Measurements from ENCODE around the gene KLF18.
"Not testable (repeated sequence)": the region's sequence is repeated elsewhere in the genome, so short reads cannot be mapped to it uniquely, and the experiment has no call there.

The KLF18 gene

DNA sequence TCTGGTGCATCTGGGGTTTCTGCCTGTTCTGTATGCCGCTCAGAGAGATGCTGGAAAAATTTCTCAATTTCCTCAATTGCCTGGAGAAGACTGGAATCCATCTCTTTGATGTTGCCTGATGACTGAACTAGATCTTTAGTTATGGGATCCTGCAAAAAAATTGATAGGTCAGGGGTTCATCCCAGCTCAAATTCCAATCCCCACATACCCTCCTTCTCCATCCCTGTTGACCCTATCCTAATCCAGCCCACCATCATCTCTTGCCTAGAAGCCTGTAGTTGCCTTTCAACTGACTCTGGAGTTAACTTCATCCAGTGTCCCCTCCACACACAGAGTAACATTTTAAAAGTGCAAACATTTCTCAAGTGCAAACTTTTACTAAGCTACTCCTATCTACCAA lies at the start of gene KLF18:
Gene KLF18 (minus strand): TSS at position 101 of the 400 bp plus-strand sequence. CDS start 0 bp downstream, at position 101.
- in situ Hi-C loops (cut with HindIII; ENCODE audit: low sequenced_read_pairs), result no loop called here

DNA sequence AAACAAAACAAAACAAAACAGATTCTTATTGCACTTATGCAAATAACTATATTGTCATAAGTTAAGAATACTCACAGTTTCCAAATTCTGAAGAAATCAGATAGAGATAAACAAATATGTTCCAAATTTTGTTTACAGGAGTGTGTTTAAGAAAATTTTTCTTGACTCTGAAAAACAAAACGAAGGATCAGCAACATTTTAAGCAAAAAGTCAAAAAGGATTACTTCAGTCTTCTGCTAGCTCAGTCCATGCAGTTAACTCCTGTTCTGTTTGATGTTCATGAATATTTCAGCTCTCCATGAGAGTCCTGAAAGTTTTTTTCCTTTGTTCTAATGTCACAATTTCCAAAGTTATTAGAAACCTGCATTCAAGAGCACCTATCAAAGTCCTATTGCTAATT lies 33.2 kb upstream of the KLF18 start:
- in situ Hi-C loops (cut with HindIII; ENCODE audit: low sequenced_read_pairs), result no loop called here

- in situ Hi-C loops (cut with HindIII; ENCODE audit: low sequenced_read_pairs), result no loop called here
Observed at GRCh38 chr1:44170281-44170823, 28.9 kb upstream of the KLF18 start.

DNA sequence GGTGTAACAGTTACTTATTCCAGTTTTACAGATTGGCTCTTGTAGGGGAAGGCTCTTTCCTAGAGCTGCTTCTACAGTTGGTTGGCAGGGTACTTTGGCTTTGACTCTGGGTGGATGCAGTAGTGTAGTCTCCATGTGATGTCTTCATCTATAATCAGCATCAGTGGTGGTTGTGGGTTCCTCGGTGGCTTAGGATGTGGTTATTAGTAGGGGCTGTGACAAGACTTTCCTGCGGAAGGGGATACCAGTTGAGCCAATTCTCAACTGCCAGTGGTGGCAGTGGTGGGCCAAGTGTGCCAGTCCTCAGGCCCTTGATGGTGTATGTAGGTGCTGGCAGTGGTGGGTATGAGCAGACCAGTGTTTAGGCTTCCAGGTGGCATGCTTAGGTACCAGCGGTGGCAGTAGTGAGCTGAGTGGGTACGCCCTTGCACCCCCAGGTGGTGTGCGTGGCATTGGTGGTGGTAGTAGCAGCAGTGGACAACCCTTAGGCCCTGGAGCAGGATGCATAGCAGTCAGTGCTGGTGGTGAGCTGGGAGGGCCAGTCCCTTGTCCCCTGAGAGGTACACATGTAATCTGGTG lies 27.2 kb upstream of the KLF18 start:
- in situ Hi-C loops (cut with HindIII; ENCODE audit: low sequenced_read_pairs), result no loop called here

GRCh38 chr1:44161546-44161945 lies 20.1 kb upstream of the KLF18 start:
- in situ Hi-C loops (cut with HindIII; ENCODE audit: low sequenced_read_pairs), result no loop called here

GRCh38 chr1:44158871-44159270 lies 17.4 kb upstream of the KLF18 start:
- in situ Hi-C loops (cut with HindIII; ENCODE audit: low sequenced_read_pairs), result no loop called here

GRCh38 chr1:44157903-44158302 lies 16.5 kb upstream of the KLF18 start:
- in situ Hi-C loops (cut with HindIII; ENCODE audit: low sequenced_read_pairs), result no loop called here

GRCh38 chr1:44154049-44154448 lies 12.6 kb upstream of the KLF18 start:
- in situ Hi-C loops (cut with HindIII; ENCODE audit: low sequenced_read_pairs), result no loop called here

DNA sequence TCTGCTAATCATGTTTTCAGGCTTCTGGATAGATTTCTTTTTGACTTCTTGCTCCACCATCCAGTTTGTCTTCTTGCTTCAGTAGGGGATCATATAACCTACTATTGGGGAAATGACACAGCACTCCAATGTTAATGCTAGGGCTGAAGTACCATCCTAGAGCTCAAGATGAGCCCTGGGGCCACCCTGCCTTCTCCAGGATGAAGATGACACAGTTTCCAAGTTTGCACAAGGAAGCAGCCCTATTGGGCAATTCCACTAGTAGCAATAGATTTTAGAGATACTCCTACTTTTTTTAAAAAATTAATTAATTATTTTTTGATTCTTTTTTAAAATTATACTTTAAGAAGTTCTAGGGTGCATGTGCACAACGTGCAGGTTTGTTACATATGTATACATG lies 11.3 kb upstream of the KLF18 start:
- in situ Hi-C loops (cut with HindIII; ENCODE audit: low sequenced_read_pairs), result no loop called here

DNA sequence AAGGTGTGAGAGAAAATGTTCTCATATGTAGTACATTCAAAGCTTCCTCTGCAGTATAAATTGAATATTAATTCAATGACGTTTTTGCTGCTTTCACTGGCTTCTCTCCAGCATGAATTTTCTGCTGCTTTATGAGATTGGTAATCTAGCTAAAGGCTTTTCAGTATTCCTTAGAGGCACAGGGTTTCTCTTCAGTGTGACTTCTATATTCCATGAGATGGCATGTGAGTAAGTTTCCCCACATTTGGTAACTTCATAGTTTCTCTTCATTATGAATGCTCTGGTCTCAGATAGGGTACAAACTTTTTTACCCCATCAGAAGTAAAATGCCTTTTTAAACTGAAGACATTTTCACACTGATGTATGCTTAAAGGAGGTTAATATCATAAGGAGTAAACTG lies 10.4 kb upstream of the KLF18 start:
- in situ Hi-C loops (cut with HindIII; ENCODE audit: low sequenced_read_pairs), result no loop called here

DNA sequence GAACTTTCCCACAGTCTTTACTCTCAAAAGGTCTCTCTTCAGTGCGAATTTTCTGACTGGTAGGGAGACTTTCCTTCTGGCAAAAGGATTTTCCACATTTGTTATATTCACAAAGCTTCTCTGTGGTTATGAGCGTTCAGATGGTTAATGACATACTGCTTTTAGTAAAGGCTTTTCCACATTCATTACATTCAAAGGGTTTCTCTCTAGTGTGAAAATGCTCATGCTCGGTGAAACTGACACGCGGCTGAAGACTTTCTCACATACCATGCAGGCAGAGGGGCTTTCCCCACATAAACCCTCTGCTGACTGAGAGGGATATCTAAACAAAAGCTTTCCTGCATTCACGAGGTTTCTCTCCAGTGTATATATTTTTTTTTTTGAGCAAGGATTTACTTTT lies 9.9 kb upstream of the KLF18 start:
- in situ Hi-C loops (cut with HindIII; ENCODE audit: low sequenced_read_pairs), result no loop called here

GRCh38 chr1:44147582-44147981 lies 6.2 kb upstream of the KLF18 start:
- in situ Hi-C loops (cut with HindIII; ENCODE audit: low sequenced_read_pairs), result no loop called here

DNA sequence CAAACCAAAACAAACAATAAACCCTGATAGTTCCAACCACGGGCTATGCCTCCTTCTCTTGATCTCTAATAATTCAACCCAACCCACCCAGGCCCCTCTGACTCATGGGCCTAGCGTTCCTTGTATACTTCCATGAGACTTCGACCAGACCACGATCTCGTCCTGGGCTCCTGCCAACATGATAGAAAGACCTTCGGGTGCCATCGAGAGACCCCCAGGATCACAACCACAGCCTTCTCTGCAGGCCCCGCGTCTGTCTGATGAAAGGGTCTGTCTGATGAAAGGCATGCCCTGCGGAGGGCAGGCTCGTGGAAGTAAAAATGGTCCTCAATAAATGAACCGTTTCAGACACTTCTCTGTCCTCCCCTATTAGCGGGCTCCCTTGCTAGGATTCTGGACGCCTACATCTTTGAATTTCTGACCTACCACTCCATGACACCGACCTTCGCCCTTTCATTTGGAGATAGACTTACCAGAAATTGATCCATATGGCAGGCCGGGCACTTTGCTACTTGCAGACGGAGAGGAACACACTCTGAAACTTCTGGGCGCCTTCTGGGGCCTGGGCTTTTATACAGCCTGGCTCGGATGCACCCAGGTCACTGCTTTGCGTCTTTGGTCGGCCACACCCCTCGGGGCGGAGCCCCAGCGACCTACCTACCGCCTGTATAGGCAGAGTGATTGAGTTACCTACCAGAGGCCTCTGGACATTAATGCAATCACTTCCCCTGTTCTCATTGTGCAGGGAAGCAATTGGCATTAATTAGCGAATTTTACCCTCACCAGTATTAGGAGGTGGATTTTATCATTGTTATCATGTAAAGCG lies 5.3 kb upstream of the KLF18 start:
- in situ Hi-C loops (cut with HindIII; ENCODE audit: low sequenced_read_pairs), result no loop called here

- in situ Hi-C loops (cut with HindIII; ENCODE audit: low sequenced_read_pairs), result no loop called here
Observed at GRCh38 chr1:44144962-44145756, 3.7 kb upstream of the KLF18 start.

- in situ Hi-C loops (cut with HindIII; ENCODE audit: low sequenced_read_pairs), result not testable (repeated sequence)
Observed at GRCh38 chr1:44139565-44139964, 1.9 kb downstream of the KLF18 start.

DNA sequence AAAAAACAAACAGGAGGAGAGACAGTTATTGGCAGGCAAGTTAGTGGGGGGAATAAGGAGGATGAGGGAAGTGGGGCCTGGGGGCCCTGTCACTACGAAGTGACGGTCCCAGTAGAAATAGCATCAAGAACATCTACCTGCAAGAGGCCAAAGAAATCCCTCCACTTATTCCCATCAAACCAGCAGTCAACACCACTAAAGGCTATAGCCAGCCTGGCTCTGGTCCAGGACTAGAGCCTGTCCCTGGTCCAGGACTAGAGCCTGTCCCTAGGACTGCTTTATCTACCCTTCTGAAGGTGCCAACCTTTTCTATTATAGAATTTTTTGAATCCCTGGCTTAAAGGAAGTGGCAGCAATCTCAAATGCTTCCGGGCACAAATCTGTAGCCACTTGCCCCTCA lies 3.2 kb downstream of the KLF18 start:
- in situ Hi-C loops (cut with HindIII; ENCODE audit: low sequenced_read_pairs), result no loop called here

DNA sequence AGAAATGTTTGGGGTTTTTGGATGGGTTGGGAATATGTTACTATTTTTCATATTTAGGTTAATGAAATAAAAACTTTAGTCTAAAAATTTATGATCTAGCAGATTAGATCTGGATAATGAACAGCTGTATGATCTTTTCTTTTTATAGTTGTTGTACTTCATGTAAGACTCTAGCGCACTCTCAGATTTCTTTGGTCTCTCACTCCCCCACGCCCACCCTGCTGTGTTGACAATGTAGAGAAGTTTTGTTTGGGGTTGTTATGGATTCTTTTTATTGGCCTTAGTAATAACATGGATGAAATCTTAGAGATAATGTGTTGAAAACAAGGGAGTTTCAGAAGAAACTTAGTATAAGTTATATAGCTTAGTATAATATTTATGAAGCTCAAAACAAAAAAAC lies 5.5 kb downstream of the KLF18 start:
- in situ Hi-C loops (cut with HindIII; ENCODE audit: low sequenced_read_pairs), result no loop called here

DNA sequence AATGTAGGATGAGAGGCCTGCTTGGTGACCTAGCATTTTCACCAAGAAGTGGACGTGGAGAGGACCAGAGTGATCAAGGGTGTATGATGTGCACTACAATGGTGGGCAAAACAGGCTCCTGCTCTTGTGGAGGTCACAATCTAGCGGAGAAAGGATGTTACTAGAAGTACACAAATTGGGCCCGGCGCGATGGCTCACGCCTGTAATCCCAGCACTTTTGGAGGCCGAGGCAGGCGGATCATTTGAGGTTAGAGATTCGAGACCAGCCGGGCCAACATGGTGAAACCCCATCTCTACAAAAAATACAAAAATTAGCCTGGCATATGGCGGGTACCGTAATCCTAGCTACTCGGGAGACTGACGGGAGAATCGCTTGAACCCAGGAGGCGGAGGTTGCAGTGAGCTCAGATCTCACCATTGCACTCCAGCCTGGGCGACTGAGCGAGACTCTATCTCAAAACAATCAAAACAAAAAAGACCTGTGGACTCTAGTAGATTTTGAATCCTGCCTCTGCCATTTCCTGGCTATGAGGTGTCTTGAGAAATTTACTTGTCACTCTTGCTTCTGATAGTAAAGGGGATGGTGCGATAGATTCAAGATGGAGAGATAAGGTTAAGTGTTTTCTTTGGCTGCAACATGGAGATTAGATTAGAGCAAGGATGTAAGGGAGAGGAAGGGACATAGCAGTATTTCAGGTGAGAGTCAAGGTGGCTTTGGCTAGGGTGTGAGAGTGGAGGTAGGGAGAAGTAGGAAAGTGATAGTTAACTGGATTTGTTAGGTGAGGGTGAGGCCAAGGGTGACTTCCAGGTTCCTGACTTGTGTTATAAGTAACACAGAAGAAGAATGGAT lies 7.1 kb downstream of the KLF18 start:
- in situ Hi-C loops (cut with HindIII; ENCODE audit: low sequenced_read_pairs), result no loop called here

- in situ Hi-C loops (cut with HindIII; ENCODE audit: low sequenced_read_pairs), result no loop called here
Observed at GRCh38 chr1:44131411-44131810, 10.0 kb downstream of the KLF18 start.

DNA sequence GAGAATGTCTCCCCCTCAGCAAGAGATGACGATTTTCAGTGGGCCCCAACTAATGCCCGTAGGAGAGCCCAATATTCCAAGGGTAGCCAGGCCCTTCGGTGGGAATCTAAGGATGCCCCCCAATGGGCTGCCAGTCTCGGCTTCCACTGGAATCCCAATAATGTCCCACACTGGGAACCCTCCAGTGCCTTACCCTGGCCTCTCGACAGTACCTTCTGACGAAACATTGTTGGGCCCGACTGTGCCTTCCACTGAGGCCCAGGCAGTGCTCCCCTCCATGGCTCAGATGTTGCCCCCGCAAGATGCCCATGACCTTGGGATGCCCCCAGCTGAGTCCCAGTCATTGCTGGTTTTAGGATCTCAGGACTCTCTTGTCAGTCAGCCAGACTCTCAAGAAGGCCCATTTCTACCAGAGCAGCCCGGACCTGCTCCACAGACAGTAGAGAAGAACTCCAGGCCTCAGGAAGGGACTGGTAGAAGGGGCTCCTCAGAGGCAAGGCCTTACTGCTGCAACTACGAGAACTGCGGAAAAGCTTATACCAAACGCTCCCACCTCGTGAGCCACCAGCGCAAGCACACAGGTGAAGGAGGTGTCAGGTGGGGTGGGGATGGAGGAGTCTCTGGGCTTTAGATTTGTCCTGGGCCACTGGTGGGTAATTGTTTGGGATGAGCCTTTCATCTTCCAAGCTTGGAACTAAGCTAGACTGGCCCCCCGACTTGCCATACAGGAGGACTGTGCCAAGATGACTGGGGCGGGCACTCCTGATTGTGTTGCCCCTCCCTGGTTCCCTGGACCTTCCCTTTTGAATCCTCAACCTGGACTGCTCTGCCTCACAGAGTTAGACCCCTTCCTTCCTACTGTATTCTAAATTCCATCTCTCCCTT lies 11.6 kb downstream of the KLF18 start:
- in situ Hi-C loops (cut with HindIII; ENCODE audit: low sequenced_read_pairs), result no loop called here

Measured in DLD1 (cell line).